Measurements from ENCODE around the gene CCDC18.
"Not testable (repeated sequence)": the region's sequence is repeated elsewhere in the genome, so short reads cannot be mapped to it uniquely, and the experiment has no call there.

CCDC18 gene

DNA sequence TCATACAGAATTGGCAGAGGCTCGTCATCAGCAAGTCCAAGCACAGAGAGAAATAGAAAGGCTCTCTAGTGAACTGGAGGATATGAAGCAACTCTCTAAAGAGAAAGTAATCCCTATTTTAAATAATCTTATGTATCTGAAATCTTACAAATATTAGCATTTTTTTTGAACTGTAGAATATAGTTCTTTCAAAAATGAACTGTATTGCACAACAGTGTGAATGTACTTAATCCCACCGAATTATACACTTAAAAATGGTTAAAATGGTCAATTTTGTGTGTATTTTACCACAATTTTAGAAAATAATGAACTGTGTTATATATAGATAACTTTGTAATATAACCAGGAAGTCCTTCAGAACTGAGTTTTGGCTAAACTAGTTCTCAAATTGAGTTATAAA is 75.9 kb downstream of the CCDC18 start:
- Histone ChIP-seq H3K27ac (ENCODE audit: insufficient read depth, low read length, poor library complexity, severe bottlenecking) (no peak overlapping the region), H3K27me3 (replicated peaks; ENCODE audit: control insufficient read depth, insufficient read depth, low read length, poor library complexity, severe bottlenecking) (no peaks in the 10 kb centered on the region), H3K4me3 (ENCODE audit: insufficient read depth, low read depth, low read length, poor library complexity, severe bottlenecking) (no peak overlapping the region), H3K36me3 (ENCODE audit: control insufficient read depth, insufficient read depth, low read length) (no peaks in the 10 kb centered on the region), H3K4me1 (ENCODE audit: control insufficient read depth, insufficient read depth, low read length, poor library complexity, severe bottlenecking) (no peaks in the 10 kb centered on the region), H3K9me3 (ENCODE audit: control insufficient read depth, low read length) (no peaks in the 10 kb centered on the region)
- no peak for DNase-seq

DNA sequence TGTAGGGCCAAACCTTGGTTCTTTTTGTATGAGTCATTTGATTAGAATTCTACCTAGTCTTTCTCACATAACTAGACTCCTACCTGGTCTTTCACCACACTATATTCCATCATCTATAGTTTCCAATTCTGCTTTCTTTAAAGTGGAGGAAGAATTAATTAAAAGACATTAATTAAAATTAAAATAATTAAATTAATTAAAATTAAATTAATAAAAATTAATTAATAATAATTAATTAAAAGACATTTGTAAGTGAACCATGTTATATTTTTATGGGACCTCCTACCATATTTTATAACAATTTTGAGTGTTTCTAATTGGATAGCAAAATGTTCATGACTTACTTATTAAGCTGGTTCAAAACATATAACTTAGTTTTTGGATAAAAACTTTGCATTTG is 77.4 kb downstream of the CCDC18 start:
- peaks cover 8% of the 10 kb centered on the region for H3K36me3 ChIP-seq (ENCODE audit: control insufficient read depth, insufficient read depth, low read length)
- H3K27me3 ChIP-seq (replicated peaks; ENCODE audit: control insufficient read depth, insufficient read depth, low read length, poor library complexity, severe bottlenecking): no peaks in the 10 kb centered on the region
- no peak overlapping the region for H3K27ac ChIP-seq (ENCODE audit: insufficient read depth, low read length, poor library complexity, severe bottlenecking)
- no peak overlapping the region for H3K4me3 ChIP-seq (ENCODE audit: insufficient read depth, low read depth, low read length, poor library complexity, severe bottlenecking)
- no peaks in the 10 kb centered on the region for H3K4me1 ChIP-seq (ENCODE audit: control insufficient read depth, insufficient read depth, low read length, poor library complexity, severe bottlenecking)
- no peaks in the 10 kb centered on the region for H3K9me3 ChIP-seq (ENCODE audit: control insufficient read depth, low read length)
- DNase-seq: no peak

DNA sequence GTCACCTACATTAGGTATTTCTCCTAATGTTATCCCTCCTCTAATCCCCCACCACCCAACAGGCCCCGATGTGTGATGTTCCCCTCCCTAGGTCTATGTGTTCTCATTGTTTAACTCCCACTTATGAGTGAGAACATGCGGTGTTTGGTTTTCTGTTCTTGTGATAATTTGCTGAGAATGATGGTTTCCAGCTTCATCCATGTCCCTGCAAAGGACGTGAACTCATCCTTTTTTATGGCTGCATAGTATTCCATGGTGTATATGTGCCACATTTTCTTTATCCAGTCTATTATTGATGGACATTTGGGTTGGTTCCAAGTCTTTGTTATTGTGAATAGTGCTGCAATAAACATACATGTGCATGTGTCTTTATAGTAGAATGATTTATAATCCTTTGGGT is 80.2 kb downstream of the CCDC18 start:
- not testable (repeated sequence) for H3K4me3 ChIP-seq (ENCODE audit: insufficient read depth, low read depth, low read length, poor library complexity, severe bottlenecking); H3K27ac ChIP-seq (ENCODE audit: insufficient read depth, low read length, poor library complexity, severe bottlenecking); H3K9me3 ChIP-seq (ENCODE audit: control insufficient read depth, low read length); H3K27me3 ChIP-seq (replicated peaks; ENCODE audit: control insufficient read depth, insufficient read depth, low read length, poor library complexity, severe bottlenecking); DNase-seq; H3K4me1 ChIP-seq (ENCODE audit: control insufficient read depth, insufficient read depth, low read length, poor library complexity, severe bottlenecking); H3K36me3 ChIP-seq (ENCODE audit: control insufficient read depth, insufficient read depth, low read length)

DNA sequence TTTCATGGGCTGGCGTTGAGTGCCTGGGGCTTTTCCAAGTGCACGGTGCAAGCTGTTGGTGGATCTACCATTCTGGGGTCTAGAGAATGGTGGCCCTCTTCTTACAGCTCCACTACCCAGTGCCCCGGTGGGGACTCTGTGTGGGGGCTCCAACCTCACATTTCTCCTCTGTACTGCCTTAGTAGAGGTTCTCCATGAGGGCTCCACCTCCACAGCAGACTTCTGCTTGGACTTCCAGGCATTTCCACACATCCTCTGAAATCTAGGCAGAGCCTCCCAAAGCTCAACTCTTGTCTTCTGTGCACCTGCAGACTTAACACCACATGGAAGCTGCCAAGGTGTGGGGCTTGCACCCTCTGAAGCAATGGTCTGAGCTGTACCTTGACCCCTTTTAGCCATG is 82.1 kb downstream of the CCDC18 start:
- Histone ChIP-seq H3K27ac (ENCODE audit: insufficient read depth, low read length, poor library complexity, severe bottlenecking) (no peak overlapping the region), H3K4me3 (ENCODE audit: insufficient read depth, low read depth, low read length, poor library complexity, severe bottlenecking) (no peak overlapping the region), H3K36me3 (ENCODE audit: control insufficient read depth, insufficient read depth, low read length) (peaks cover 8% of the 10 kb centered on the region), H3K27me3 (replicated peaks; ENCODE audit: control insufficient read depth, insufficient read depth, low read length, poor library complexity, severe bottlenecking) (no peaks in the 10 kb centered on the region), H3K4me1 (ENCODE audit: control insufficient read depth, insufficient read depth, low read length, poor library complexity, severe bottlenecking) (no peaks in the 10 kb centered on the region), H3K9me3 (ENCODE audit: control insufficient read depth, low read length) (no peaks in the 10 kb centered on the region)
- DNase-seq: no peak

DNA sequence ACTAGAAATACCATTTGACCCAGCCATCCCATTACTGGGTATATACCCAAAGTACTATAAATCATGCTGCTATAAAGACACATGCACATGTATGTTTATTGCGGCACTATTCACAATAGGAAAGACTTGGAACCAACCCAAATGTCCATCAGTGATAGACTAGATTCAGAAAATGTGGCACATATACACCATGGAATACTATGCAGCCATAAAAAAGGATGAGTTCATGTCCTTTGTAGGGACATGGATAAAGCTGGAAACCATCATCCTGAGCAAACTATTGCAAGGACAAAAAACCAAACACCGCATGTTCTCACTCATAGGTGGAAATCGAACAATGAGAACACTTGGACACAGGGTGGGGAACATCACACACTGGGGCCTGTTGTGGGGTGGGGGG is 88.4 kb downstream of the CCDC18 start:
- DNase-seq; H3K27ac ChIP-seq (ENCODE audit: insufficient read depth, low read length, poor library complexity, severe bottlenecking); H3K9me3 ChIP-seq (ENCODE audit: control insufficient read depth, low read length); H3K4me3 ChIP-seq (ENCODE audit: insufficient read depth, low read depth, low read length, poor library complexity, severe bottlenecking); H3K36me3 ChIP-seq (ENCODE audit: control insufficient read depth, insufficient read depth, low read length); H3K4me1 ChIP-seq (ENCODE audit: control insufficient read depth, insufficient read depth, low read length, poor library complexity, severe bottlenecking); H3K27me3 ChIP-seq (replicated peaks; ENCODE audit: control insufficient read depth, insufficient read depth, low read length, poor library complexity, severe bottlenecking): not testable (repeated sequence)

DNA sequence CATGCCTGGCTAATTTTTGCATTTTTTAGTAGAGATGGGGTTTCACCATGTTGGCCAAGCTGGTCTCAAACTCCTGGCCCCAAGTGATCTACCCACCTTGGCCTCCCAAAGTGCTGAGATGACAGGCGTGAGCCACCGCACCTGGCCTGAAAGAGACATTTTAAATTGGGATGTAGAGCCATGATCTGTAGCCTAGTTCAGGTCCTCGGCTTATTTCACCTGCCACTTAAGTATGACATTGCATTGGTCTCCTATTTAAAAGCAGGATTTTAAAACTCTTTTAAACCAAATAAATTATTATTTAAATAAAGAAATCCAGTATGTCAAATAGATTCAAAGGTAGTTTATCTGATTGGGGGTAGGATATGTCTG is 94.7 kb downstream of the CCDC18 start:
- H3K4me3 ChIP-seq (ENCODE audit: insufficient read depth, low read depth, low read length, poor library complexity, severe bottlenecking); H3K4me1 ChIP-seq (ENCODE audit: control insufficient read depth, insufficient read depth, low read length, poor library complexity, severe bottlenecking); H3K27ac ChIP-seq (ENCODE audit: insufficient read depth, low read length, poor library complexity, severe bottlenecking); H3K36me3 ChIP-seq (ENCODE audit: control insufficient read depth, insufficient read depth, low read length); DNase-seq; H3K9me3 ChIP-seq (ENCODE audit: control insufficient read depth, low read length); H3K27me3 ChIP-seq (replicated peaks; ENCODE audit: control insufficient read depth, insufficient read depth, low read length, poor library complexity, severe bottlenecking): not testable (repeated sequence)

DNA sequence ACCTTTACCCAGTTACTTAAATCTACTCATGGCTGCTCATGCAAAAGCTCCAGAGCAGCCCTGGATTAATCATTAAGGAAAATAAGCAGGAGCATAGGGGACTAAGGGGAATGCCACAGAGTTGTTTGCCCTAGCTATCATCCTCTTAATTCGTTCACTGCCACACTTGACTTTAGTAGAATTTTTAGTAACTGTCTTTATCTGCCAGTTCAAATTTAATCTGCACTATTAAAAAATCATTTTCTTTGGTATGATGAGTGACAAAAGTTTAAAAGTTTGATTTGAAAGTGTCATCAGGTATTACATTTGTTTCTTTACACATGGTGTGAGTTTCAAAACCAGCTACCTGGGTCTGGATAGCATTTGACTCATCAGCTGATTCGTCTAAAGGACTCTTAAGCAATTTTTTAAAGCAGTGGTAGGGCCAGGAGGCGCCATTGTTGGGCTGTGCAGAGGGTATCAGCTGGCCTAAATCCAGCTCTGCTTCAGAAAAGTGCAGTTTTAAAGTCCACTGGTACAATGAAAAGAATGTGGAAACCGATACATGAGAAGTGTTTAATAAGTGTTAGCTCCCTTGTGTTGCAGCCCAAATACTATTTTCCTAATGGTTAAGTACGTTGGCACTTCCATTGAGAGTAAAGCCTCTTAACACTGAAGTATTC is 95.2 kb downstream of the CCDC18 start:
- Histone ChIP-seq H3K4me1 (ENCODE audit: control insufficient read depth, insufficient read depth, low read length, poor library complexity, severe bottlenecking) (no peaks in the 10 kb centered on the region), H3K36me3 (ENCODE audit: control insufficient read depth, insufficient read depth, low read length) (no peaks in the 10 kb centered on the region), H3K27me3 (replicated peaks; ENCODE audit: control insufficient read depth, insufficient read depth, low read length, poor library complexity, severe bottlenecking) (no peaks in the 10 kb centered on the region), H3K27ac (ENCODE audit: insufficient read depth, low read length, poor library complexity, severe bottlenecking) (no peak overlapping the region), H3K9me3 (ENCODE audit: control insufficient read depth, low read length) (no peaks in the 10 kb centered on the region), H3K4me3 (ENCODE audit: insufficient read depth, low read depth, low read length, poor library complexity, severe bottlenecking) (no peak overlapping the region)
- no peak for DNase-seq

DNA sequence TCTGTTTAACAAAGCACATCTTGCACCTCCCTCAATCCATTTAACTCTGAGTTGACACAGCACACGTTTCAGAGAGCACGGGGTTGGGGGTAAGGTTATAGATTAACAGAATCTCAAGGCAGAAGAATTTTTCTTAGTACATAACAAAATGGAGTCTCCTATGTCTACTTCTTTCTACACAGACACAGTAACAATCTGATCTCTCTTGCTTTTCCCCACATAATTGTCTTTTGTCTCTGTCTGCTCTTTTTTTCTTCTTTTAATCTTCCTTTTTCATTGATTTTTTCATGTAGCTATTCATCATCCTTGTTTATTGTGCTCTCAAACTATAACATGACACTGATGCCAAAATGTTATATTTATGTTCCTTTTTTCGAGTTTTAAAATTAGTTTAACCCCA is 97.0 kb downstream of the CCDC18 start:
- not testable (repeated sequence) for H3K36me3 ChIP-seq (ENCODE audit: control insufficient read depth, insufficient read depth, low read length); H3K4me1 ChIP-seq (ENCODE audit: control insufficient read depth, insufficient read depth, low read length, poor library complexity, severe bottlenecking); H3K27ac ChIP-seq (ENCODE audit: insufficient read depth, low read length, poor library complexity, severe bottlenecking); H3K27me3 ChIP-seq (replicated peaks; ENCODE audit: control insufficient read depth, insufficient read depth, low read length, poor library complexity, severe bottlenecking); H3K4me3 ChIP-seq (ENCODE audit: insufficient read depth, low read depth, low read length, poor library complexity, severe bottlenecking); DNase-seq; H3K9me3 ChIP-seq (ENCODE audit: control insufficient read depth, low read length)

DNA sequence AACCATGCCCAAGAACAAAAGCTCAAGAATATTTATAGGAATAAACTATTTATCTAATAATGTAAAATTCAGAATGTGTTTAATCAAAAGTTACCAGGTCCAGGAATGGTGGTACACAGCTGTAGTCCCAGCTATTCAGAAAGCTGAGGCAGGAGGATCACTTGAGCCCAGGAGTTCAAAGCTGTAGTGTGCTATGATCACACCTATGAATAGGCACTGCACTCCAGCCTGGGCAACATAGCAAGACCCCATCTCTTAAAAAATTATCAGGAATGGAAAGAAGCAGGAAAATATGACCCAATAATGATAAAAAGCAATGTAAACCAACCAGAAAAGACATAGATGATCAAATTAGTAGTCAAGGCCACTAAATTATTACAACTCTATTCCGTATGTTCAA is 103.0 kb downstream of the CCDC18 start:
- Histone ChIP-seq H3K4me1 (ENCODE audit: control insufficient read depth, insufficient read depth, low read length, poor library complexity, severe bottlenecking) (no peaks in the 10 kb centered on the region), H3K4me3 (ENCODE audit: insufficient read depth, low read depth, low read length, poor library complexity, severe bottlenecking) (no peak overlapping the region), H3K27ac (ENCODE audit: insufficient read depth, low read length, poor library complexity, severe bottlenecking) (no peak overlapping the region), H3K36me3 (ENCODE audit: control insufficient read depth, insufficient read depth, low read length) (no peaks in the 10 kb centered on the region), H3K9me3 (ENCODE audit: control insufficient read depth, low read length) (no peaks in the 10 kb centered on the region), H3K27me3 (replicated peaks; ENCODE audit: control insufficient read depth, insufficient read depth, low read length, poor library complexity, severe bottlenecking) (no peaks in the 10 kb centered on the region)
- DNase-seq: no peak

DNA sequence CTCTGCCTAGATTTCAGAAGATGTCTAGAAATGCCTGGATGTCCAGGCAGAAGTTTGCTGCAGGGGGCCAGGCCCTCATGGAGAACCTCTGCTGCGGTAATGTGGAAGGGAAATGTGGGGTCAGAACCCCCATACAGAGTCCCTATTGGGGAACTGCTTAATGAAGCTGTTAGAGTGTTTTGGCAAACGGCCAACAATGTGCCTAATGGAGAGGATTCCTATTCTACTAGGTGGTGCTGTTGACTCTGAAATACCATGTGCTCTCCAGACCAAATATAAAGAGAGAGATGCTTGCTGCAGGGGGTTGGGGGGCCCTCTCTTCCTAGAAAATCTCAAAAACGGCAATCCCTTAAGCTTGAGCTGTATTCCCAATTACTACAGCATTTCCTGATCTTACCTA is 108.0 kb downstream of the CCDC18 start:
- Histone ChIP-seq H3K4me3 (ENCODE audit: insufficient read depth, low read depth, low read length, poor library complexity, severe bottlenecking) (no peak overlapping the region), H3K4me1 (ENCODE audit: control insufficient read depth, insufficient read depth, low read length, poor library complexity, severe bottlenecking) (no peaks in the 10 kb centered on the region), H3K27ac (ENCODE audit: insufficient read depth, low read length, poor library complexity, severe bottlenecking) (no peak overlapping the region), H3K27me3 (replicated peaks; ENCODE audit: control insufficient read depth, insufficient read depth, low read length, poor library complexity, severe bottlenecking) (no peaks in the 10 kb centered on the region), H3K9me3 (ENCODE audit: control insufficient read depth, low read length) (no peaks in the 10 kb centered on the region), H3K36me3 (ENCODE audit: control insufficient read depth, insufficient read depth, low read length) (peaks cover 11% of the 10 kb centered on the region)
- DNase-seq: no peak
